GM23338 (cell line): ENCODE measurements around the gene TMIE. TPM values are rescaled to one million over a fixed set of nuclear protein-coding genes. Genes with fewer than 3 reads are reported as not detected.

ENCODE experiments used
- ATAC-seq: fragments of 200-7000 bp; cut with Tn5 transposase; 3 replicates; pipeline ENCODE4 v1.9.1; 2020
- DNase-seq: peaks from one replicate; pipeline ENCODE4 v3.0.0-alpha.2; 2015; ENCODE audit warnings: low spot score
- H2AFZ ChIP-seq: fragments of 200-600 bp; sonication (generic); 2 replicates; pipeline ENCODE4 v1.8.0; 2016; ENCODE audit warnings: antibody characterized with exemption, mild to moderate bottlenecking, moderate library complexity
- H3F3A ChIP-seq: fragments of 200-600 bp; sonication (generic); replicated peaks from 2 replicates; pipeline ENCODE4 v1.8.0; 2017; ENCODE audit warnings: antibody characterized with exemption, mixed run types, low read depth
- H3K27ac ChIP-seq: fragments of 200-600 bp; sonication (generic); 2 replicates; pipeline ENCODE4 v1.6.1; 2016; ENCODE audit warnings: low read depth
- H3K27me3 ChIP-seq: fragments of 200-600 bp; sonication (generic); 2 replicates; pipeline ENCODE4 v1.8.0; 2016; ENCODE audit warnings: mild to moderate bottlenecking, mixed run types, moderate library complexity; ENCODE audit not compliant: insufficient read depth
- H3K36me3 ChIP-seq: fragments of 200-600 bp; sonication (generic); 2 replicates; pipeline ENCODE4 v1.8.0; 2016; ENCODE audit warnings: mild to moderate bottlenecking; ENCODE audit not compliant: insufficient read depth
- H3K4me1 ChIP-seq: fragments of 200-600 bp; sonication (generic); 2 replicates; pipeline ENCODE4 v1.8.0; 2016; ENCODE audit warnings: mild to moderate bottlenecking, moderate library complexity; ENCODE audit not compliant: insufficient read depth
- H3K4me2 ChIP-seq: fragments of 200-600 bp; sonication (generic); 2 replicates; pipeline ENCODE4 v1.7.1; 2017; ENCODE audit warnings: mixed run types
- H3K4me3 ChIP-seq: fragments of 200-600 bp; sonication (generic); 2 replicates; pipeline ENCODE4 v1.6.1; 2016; ENCODE audit warnings: mixed run types
- H3K79me2 ChIP-seq: fragments of 200-600 bp; sonication (generic); replicated peaks from 2 replicates; pipeline ENCODE4 v1.8.0; 2017; ENCODE audit warnings: mild to moderate bottlenecking; ENCODE audit not compliant: insufficient read depth
- H3K9me2 ChIP-seq: fragments of 200-600 bp; sonication (generic); 2 replicates; pipeline ENCODE4 v1.8.0; 2017; ENCODE audit not compliant: insufficient read depth
- H4K20me1 ChIP-seq: fragments of 200-600 bp; sonication (generic); replicated peaks from 2 replicates; pipeline ENCODE4 v1.8.0; 2017; ENCODE audit warnings: mild to moderate bottlenecking; ENCODE audit not compliant: insufficient read depth
- H3K27ac Mint-ChIP-seq: 2 replicates; pipeline ENCODE4 v1.8.0; 2020; ENCODE audit warnings: inconsistent platforms, mild to moderate bottlenecking, moderate library complexity, mixed read lengths
- H3K27me3 Mint-ChIP-seq: 3 replicates; pipeline ENCODE4 v1.8.0; 2022; ENCODE audit warnings: low read depth, mild to moderate bottlenecking, moderate library complexity, mixed read lengths, inconsistent platforms; ENCODE audit not compliant: insufficient read depth, poor library complexity
- H3K36me3 Mint-ChIP-seq: 3 replicates; pipeline ENCODE4 v1.8.0; 2021; ENCODE audit warnings: low read depth, mild to moderate bottlenecking, inconsistent platforms, moderate library complexity, mixed read lengths
- H3K4me1 Mint-ChIP-seq: 3 replicates; pipeline ENCODE4 v1.8.0; 2020; ENCODE audit warnings: mild to moderate bottlenecking, inconsistent platforms, mixed read lengths
- H3K4me3 Mint-ChIP-seq: 3 replicates; pipeline ENCODE4 v1.8.0; 2021; ENCODE audit warnings: moderate library complexity, mild to moderate bottlenecking, inconsistent platforms, mixed read lengths
- H3K9me3 Mint-ChIP-seq: 3 replicates; pipeline ENCODE4 v1.8.0; 2020; ENCODE audit warnings: moderate library complexity, mild to moderate bottlenecking, inconsistent platforms, mixed read lengths
- CREB1 ChIP-seq: fragments of 250-450 bp; sonication (Bioruptor Pico); IDR thresholded peaks from 2 replicates; pipeline ENCODE4 v1.5.0; 2020; ENCODE audit warnings: low read depth, mild to moderate bottlenecking, moderate library complexity
- CTCF ChIP-seq, 2 experiments: fragments of 200-600 bp in 1 of 2; sonication (generic) in 1 of 2; conservative IDR thresholded peaks; 2 replicates each; pipeline versions ENCODE4 v1.5.1 to v1.6.1; 2016 to 2017; ENCODE audit warnings: antibody characterized with exemption in 2 of 2, low read depth in 2 of 2, mild to moderate bottlenecking in 2 of 2, moderate library complexity in 1 of 2
- EZH2 ChIP-seq: fragments of 200-600 bp; sonication (generic); IDR thresholded peaks from one replicate; pipeline ENCODE4 v1.8.0; 2017; ENCODE audit warnings: antibody characterized with exemption, mild to moderate bottlenecking, low read depth; ENCODE audit not compliant: unreplicated experiment
- EZH2phosphoT487 ChIP-seq: fragments of 200-600 bp; sonication (generic); IDR thresholded peaks from one replicate; pipeline ENCODE4 v1.8.1; 2018; ENCODE audit warnings: antibody characterized with exemption; ENCODE audit not compliant: unreplicated experiment
- JUNB ChIP-seq: IDR thresholded peaks from one replicate; pipeline ENCODE4 v1.6.1; 2016; ENCODE audit warnings: antibody characterized with exemption; ENCODE audit not compliant: unreplicated experiment
- NANOG ChIP-seq: IDR thresholded peaks from 2 replicates; pipeline ENCODE4 v1.6.1; 2016; ENCODE audit warnings: antibody characterized with exemption, borderline replicate concordance
- POLR2AphosphoS5 ChIP-seq: IDR thresholded peaks from 2 replicates; pipeline ENCODE4 v1.6.1; 2016; ENCODE audit warnings: antibody characterized with exemption, low read depth
- REST ChIP-seq: IDR thresholded peaks from one replicate; pipeline ENCODE4 v1.6.1; 2018; ENCODE audit warnings: antibody characterized with exemption; ENCODE audit not compliant: unreplicated experiment
- STAT1 ChIP-seq: IDR thresholded peaks from one replicate; pipeline ENCODE4 v1.6.1; 2016; ENCODE audit warnings: antibody characterized with exemption; ENCODE audit not compliant: unreplicated experiment
- ZNF114 ChIP-seq: fragments of 250-450 bp; sonication (Bioruptor Pico); IDR thresholded peaks from 2 replicates; pipeline ENCODE4 v1.5.0; 2020; ENCODE audit warnings: mild to moderate bottlenecking, moderate library complexity
- polyA plus RNA-seq: library from polyadenylated mRNA; unstranded; fragments of >200 nt; fragmentation: Nextera tagmentation; extraction: Ambion mirVana; gene quantifications from 2 replicates; pipeline ENCODE4 v1.2.1, GENCODE V29; 2016
- total RNA-seq: library from RNA; depleted of rRNA; stranded (reverse); fragments of >200 nt; shearing (Covaris generic); gene quantifications from 2 replicates; pipeline ENCODE4 v1.2.3, GENCODE V29; 2014
- TF ChIP-seq, protein P1 (sequence below): IDR thresholded peaks from 2 replicates; pipeline ENCODE4 v1.6.1; 2016; ENCODE audit warnings: antibody characterized with exemption
- TF ChIP-seq, protein P2 (sequence below): fragments of 250-450 bp; sonication (Bioruptor Pico); IDR thresholded peaks from 2 replicates; pipeline ENCODE4 v1.5.0; 2020; ENCODE audit warnings: mild to moderate bottlenecking, moderate library complexity

The TMIE gene
- total and polyA plus RNA-seq, 2 experiments from 2014 or later, result 0.84 to 1.2 TPM

DNA sequence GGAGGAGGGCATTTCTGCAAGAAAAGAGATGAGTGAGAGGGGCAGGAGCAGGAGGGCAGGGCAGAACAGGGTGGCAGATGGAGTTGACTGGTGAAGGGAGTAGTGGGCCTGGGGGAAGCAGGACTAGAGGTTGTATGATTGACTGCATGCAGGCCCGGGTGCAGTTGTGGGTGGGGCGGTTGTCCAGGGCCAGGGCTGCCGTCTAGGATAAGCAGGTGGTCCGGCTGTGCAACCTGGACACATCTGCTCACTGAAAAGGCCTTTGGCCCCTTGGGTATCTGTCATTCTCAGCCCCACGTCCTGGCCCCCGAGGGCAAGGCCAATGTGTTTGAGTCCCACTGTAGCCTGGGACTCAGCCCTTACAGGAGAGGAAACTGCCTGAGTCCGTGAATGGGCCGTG lies 33.1 kb upstream of the TMIE start (continued):
- no peak for TF ChIP-seq CTCF (conservative IDR thresholded peaks at IDR 0.05; ENCODE audit: low read depth in 2 of 2)
- TF ChIP-seq, protein P1, sequence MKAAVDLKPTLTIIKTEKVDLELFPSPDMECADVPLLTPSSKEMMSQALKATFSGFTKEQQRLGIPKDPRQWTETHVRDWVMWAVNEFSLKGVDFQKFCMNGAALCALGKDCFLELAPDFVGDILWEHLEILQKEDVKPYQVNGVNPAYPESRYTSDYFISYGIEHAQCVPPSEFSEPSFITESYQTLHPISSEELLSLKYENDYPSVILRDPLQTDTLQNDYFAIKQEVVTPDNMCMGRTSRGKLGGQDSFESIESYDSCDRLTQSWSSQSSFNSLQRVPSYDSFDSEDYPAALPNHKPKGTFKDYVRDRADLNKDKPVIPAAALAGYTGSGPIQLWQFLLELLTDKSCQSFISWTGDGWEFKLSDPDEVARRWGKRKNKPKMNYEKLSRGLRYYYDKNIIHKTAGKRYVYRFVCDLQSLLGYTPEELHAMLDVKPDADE, result no peak

DNA sequence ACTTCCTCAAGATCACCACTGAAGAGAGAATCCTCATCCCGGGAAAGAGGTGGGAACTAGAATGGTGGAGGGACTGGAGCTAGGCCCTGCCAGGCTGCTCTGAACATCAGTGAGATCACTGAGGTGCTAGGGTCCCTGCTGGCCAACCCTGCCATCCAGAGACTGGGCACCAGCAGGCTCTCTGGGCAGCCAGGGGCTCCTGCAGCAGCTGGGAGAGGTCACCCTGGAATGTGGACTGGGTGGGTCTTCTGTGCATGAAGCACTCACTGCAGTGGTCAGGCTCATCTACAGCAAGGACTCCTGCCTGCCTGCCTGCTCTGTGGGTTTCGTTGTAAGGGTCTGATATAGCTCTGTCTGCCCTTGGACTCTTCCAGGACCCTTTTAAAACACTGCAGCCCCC lies 32.6 kb upstream of the TMIE start:
- no peaks in the 10 kb centered on the region for H3K9me2 ChIP-seq
- DNase-seq, result no peak
- no peak overlapping the region for H3K4me3 ChIP-seq
- no peaks in the 10 kb centered on the region for H3F3A ChIP-seq
- peaks cover 2% of the 10 kb centered on the region; the same call in 1 of the 3 replicates for H3K4me1 Mint-ChIP-seq
- H3K36me3 Mint-ChIP-seq, result no peaks in the 10 kb centered on the region
- H3K9me3 Mint-ChIP-seq, result no peaks in the 10 kb centered on the region
- H3K4me1 ChIP-seq, result no peaks in the 10 kb centered on the region
- H2AFZ ChIP-seq, result no peak overlapping the region
- H3K36me3 ChIP-seq, result no peaks in the 10 kb centered on the region
- no peak overlapping the region for H3K4me3 Mint-ChIP-seq
- H3K27me3 ChIP-seq, result no peaks in the 10 kb centered on the region
- ATAC-seq, result no peak
- H3K27ac Mint-ChIP-seq, result no peak overlapping the region
- no peaks in the 10 kb centered on the region for H4K20me1 ChIP-seq
- peaks cover 14% of the 10 kb centered on the region for H3K27me3 Mint-ChIP-seq
- H3K4me2 ChIP-seq, result no peak overlapping the region
- H3K27ac ChIP-seq, result no peak overlapping the region
- H3K79me2 ChIP-seq, result no peaks in the 10 kb centered on the region
- TF ChIP-seq REST (no peak), CREB1 (CRISPR knock-in tag) (no peak), JUNB (no peak), NANOG (no peak), EZH2phosphoT487 (no peak), POLR2AphosphoS5 (no peak), ZNF114 (CRISPR knock-in tag) (no peak), STAT1 (no peak), EZH2 (no peak)
- TF ChIP-seq, protein P2, sequence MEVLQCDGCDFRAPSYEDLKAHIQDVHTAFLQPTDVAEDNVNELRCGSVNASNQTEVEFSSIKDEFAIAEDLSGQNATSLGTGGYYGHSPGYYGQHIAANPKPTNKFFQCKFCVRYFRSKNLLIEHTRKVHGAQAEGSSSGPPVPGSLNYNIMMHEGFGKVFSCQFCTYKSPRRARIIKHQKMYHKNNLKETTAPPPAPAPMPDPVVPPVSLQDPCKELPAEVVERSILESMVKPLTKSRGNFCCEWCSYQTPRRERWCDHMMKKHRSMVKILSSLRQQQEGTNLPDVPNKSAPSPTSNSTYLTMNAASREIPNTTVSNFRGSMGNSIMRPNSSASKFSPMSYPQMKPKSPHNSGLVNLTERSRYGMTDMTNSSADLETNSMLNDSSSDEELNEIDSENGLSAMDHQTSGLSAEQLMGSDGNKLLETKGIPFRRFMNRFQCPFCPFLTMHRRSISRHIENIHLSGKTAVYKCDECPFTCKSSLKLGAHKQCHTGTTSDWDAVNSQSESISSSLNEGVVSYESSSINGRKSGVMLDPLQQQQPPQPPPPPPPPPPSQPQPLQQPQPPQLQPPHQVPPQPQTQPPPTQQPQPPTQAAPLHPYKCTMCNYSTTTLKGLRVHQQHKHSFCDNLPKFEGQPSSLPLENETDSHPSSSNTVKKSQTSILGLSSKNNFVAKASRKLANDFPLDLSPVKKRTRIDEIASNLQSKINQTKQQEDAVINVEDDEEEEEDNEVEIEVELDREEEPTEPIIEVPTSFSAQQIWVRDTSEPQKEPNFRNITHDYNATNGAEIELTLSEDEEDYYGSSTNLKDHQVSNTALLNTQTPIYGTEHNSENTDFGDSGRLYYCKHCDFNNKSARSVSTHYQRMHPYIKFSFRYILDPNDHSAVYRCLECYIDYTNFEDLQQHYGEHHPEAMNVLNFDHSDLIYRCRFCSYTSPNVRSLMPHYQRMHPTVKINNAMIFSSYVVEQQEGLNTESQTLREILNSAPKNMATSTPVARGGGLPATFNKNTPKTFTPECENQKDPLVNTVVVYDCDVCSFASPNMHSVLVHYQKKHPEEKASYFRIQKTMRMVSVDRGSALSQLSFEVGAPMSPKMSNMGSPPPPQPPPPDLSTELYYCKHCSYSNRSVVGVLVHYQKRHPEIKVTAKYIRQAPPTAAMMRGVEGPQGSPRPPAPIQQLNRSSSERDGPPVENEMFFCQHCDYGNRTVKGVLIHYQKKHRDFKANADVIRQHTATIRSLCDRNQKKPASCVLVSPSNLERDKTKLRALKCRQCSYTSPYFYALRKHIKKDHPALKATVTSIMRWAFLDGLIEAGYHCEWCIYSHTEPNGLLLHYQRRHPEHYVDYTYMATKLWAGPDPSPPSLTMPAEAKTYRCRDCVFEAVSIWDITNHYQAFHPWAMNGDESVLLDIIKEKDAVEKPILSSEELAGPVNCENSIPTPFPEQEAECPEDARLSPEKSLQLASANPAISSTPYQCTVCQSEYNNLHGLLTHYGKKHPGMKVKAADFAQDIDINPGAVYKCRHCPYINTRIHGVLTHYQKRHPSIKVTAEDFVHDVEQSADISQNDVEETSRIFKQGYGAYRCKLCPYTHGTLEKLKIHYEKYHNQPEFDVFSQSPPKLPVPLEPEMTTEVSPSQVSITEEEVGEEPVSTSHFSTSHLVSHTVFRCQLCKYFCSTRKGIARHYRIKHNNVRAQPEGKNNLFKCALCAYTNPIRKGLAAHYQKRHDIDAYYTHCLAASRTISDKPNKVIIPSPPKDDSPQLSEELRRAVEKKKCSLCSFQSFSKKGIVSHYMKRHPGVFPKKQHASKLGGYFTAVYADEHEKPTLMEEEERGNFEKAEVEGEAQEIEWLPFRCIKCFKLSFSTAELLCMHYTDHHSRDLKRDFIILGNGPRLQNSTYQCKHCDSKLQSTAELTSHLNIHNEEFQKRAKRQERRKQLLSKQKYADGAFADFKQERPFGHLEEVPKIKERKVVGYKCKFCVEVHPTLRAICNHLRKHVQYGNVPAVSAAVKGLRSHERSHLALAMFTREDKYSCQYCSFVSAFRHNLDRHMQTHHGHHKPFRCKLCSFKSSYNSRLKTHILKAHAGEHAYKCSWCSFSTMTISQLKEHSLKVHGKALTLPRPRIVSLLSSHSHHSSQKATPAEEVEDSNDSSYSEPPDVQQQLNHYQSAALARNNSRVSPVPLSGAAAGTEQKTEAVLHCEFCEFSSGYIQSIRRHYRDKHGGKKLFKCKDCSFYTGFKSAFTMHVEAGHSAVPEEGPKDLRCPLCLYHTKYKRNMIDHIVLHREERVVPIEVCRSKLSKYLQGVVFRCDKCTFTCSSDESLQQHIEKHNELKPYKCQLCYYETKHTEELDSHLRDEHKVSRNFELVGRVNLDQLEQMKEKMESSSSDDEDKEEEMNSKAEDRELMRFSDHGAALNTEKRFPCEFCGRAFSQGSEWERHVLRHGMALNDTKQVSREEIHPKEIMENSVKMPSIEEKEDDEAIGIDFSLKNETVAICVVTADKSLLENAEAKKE (CRISPR knock-in tag), result no peak
- TF ChIP-seq, protein P1, result no peak
